B cell (primary cell): ENCODE measurements around the gene NLGN4Y.

Experiments
- EZH2 ChIP-seq: IDR thresholded peaks from 2 replicates; pipeline ENCODE4 v1.6.1; 2012; ENCODE audit warnings: borderline replicate concordance, low read depth, mild to moderate bottlenecking, moderate library complexity, low read length; ENCODE audit not compliant: insufficient read depth, poor library complexity, severe bottlenecking
- TF ChIP-seq, protein P1 (sequence below): fragments of 200-600 bp; IDR thresholded peaks from one replicate; pipeline ENCODE4 v1.8.0; 2022; ENCODE audit warnings: antibody characterized with exemption, mild to moderate bottlenecking

- TF ChIP-seq, protein P1, sequence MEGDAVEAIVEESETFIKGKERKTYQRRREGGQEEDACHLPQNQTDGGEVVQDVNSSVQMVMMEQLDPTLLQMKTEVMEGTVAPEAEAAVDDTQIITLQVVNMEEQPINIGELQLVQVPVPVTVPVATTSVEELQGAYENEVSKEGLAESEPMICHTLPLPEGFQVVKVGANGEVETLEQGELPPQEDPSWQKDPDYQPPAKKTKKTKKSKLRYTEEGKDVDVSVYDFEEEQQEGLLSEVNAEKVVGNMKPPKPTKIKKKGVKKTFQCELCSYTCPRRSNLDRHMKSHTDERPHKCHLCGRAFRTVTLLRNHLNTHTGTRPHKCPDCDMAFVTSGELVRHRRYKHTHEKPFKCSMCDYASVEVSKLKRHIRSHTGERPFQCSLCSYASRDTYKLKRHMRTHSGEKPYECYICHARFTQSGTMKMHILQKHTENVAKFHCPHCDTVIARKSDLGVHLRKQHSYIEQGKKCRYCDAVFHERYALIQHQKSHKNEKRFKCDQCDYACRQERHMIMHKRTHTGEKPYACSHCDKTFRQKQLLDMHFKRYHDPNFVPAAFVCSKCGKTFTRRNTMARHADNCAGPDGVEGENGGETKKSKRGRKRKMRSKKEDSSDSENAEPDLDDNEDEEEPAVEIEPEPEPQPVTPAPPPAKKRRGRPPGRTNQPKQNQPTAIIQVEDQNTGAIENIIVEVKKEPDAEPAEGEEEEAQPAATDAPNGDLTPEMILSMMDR: no peak
- TF ChIP-seq EZH2: no peak
These were observed 347.6 kb downstream of the NLGN4Y start for GRCh38 chrY:14871971-14872370.
